Transverse colon (tissue), 4 donors: ENCODE results near the gene KLHL29.

Experiments used
- CTCF ChIP-seq, 5 experiments: fragments of 200-600 bp in 3 of 5; fragments of 450-650 bp in 2 of 5; sonication (generic) in 3 of 5; IDR thresholded peaks; 1 replicate in 2 of 5; 2 replicates in 3 of 5; pipeline ENCODE4 v1.5.1; 2016 to 2017; ENCODE audit warnings: antibody characterized with exemption in 5 of 5, inconsistent platforms in 3 of 5, mild to moderate bottlenecking in 2 of 5, moderate library complexity in 1 of 5
- EP300 ChIP-seq: sonication (generic); formaldehyde crosslinking; IDR thresholded peaks from one replicate; pipeline ENCODE4 v1.6.1; 2017; ENCODE audit warnings: antibody characterized with exemption, low read depth
- POLR2AphosphoS5 ChIP-seq, 3 donors: sonication (generic); formaldehyde crosslinking; IDR thresholded peaks; one replicate each; pipeline ENCODE4 v1.6.1; 2016; ENCODE audit warnings: antibody characterized with exemption in 3 of 3

GRCh38 chr2:23589739-23590138 is 204.8 kb downstream of the KLHL29 start:
- no peak for TF ChIP-seq POLR2AphosphoS5 (IDR thresholded peaks at IDR 0.05)
- no peak for TF ChIP-seq CTCF (IDR thresholded peaks at IDR 0.05)
- no peak for TF ChIP-seq EP300
